ENCODE results near the gene RAD51B.

Gene RAD51B

DNA sequence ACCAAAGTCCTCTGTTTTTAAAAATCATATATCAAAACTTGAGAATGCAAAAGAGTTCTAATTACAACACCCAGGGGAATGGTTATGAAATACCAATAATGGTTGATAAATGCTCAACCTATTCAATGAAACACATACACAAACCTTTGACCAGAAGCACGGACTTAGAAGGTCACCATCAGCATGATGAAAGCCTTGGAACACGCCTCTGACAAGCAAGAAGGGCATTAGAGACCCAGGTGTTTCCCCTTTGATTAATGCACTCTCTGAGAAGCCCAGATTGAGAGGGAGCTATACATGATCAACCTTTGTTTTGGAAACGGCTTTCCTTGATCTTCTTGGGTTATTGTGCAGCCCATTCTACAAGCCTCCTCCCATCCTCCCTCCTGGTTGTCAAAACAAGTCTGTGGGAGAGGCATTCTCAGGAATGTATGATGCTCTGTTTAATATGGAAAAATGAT is 904.3 kb downstream of the RAD51B start:
- H3K4me3 ChIP-seq (replicated peaks in 1 of 2; ENCODE audit: low read depth in 2 of 2, low read length in 2 of 2): no peak overlapping the region
- TF ChIP-seq, protein P1, sequence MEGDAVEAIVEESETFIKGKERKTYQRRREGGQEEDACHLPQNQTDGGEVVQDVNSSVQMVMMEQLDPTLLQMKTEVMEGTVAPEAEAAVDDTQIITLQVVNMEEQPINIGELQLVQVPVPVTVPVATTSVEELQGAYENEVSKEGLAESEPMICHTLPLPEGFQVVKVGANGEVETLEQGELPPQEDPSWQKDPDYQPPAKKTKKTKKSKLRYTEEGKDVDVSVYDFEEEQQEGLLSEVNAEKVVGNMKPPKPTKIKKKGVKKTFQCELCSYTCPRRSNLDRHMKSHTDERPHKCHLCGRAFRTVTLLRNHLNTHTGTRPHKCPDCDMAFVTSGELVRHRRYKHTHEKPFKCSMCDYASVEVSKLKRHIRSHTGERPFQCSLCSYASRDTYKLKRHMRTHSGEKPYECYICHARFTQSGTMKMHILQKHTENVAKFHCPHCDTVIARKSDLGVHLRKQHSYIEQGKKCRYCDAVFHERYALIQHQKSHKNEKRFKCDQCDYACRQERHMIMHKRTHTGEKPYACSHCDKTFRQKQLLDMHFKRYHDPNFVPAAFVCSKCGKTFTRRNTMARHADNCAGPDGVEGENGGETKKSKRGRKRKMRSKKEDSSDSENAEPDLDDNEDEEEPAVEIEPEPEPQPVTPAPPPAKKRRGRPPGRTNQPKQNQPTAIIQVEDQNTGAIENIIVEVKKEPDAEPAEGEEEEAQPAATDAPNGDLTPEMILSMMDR (IDR thresholded peaks at IDR 0.05; ENCODE audit: low read depth, low read length): no peak

DNA sequence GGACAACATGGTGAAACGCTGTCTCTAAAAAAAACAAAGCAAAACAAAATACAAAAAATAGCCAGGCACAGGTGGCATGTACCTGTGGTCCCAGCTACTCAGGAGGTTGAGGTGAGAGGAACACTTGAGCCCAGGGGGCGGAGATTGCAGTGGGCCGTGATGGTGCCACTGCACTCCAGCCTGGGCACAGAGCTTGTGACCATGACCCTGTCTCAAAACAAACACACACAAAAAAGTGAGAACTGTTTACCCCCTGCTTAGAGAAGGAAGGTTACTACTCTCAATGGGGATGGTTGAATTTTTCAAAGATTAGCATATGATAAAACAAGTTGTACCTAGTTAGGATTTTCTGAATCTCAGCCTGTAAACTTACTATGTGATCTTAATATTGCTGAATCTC is 905.3 kb downstream of the RAD51B start:
- TF ChIP-seq, protein P1 (IDR thresholded peaks at IDR 0.05; ENCODE audit: low read depth, low read length): no peak
- no peak overlapping the region for H3K4me3 ChIP-seq (replicated peaks in 1 of 2; ENCODE audit: low read depth in 2 of 2, low read length in 2 of 2)
- DNase-seq (ENCODE audit: low read depth in 2 of 2): no peak

More for the DNA sequence above, 904.3 kb downstream of the RAD51B start:
- no peak for DNase-seq (ENCODE audit: low read depth in 2 of 2)

DNA sequence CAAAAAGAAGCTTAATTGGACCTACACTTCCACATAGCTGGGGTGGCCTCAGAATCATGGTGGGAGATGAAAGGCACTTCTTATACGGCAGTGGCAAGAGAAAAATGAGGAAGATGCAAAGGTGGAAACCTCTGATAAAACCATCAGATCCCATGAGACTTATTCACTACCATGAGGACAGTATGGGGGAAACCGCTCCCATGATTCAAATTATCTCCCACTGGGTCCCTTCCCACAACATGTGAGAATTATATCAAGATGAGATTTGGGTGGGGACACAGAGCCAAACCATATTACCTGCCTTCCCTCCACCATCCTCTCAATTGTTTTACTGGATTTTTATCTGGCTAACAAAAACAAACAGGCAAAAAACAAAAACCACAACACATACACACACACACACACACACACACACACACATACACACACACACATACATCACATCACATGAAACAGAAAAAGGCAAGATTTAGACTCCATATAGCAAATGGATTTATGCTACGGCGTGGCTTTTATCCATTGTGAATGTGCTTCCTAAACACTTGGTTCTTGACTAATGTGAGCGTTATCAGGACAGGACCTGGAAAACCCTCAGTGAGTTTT is 906.6 kb downstream of the RAD51B start:
- no peak overlapping the region for H3K4me3 ChIP-seq (replicated peaks in 1 of 2; ENCODE audit: low read depth in 2 of 2, low read length in 2 of 2)
- TF ChIP-seq, protein P1 (IDR thresholded peaks at IDR 0.05; ENCODE audit: low read depth, low read length): no peak
- DNase-seq (ENCODE audit: low read depth in 2 of 2): no peak

- TF ChIP-seq, protein P1 (IDR thresholded peaks at IDR 0.05; ENCODE audit: low read depth, low read length): no peak
- no peak for DNase-seq (ENCODE audit: low read depth in 2 of 2)
- H3K4me3 ChIP-seq (replicated peaks in 1 of 2; ENCODE audit: low read depth in 2 of 2, low read length in 2 of 2): no peak overlapping the region
Observed at GRCh38 chr14:68727315-68728047, 907.9 kb downstream of the RAD51B start.

- no peak overlapping the region for H3K4me3 ChIP-seq (replicated peaks in 1 of 2; ENCODE audit: low read depth in 2 of 2, low read length in 2 of 2)
- TF ChIP-seq, protein P1 (IDR thresholded peaks at IDR 0.05; ENCODE audit: low read depth, low read length): no peak
- no peak for DNase-seq (ENCODE audit: low read depth in 2 of 2)
Observed at GRCh38 chr14:68728342-68729106, 908.9 kb downstream of the RAD51B start.

GRCh38 chr14:68729556-68729955 is 910.0 kb downstream of the RAD51B start:
- TF ChIP-seq, protein P1 (IDR thresholded peaks at IDR 0.05; ENCODE audit: low read depth, low read length): no peak
- H3K4me3 ChIP-seq (replicated peaks in 1 of 2; ENCODE audit: low read depth in 2 of 2, low read length in 2 of 2): no peak overlapping the region
- DNase-seq (ENCODE audit: low read depth in 2 of 2): no peak

Data from cardiac fibroblast (primary cell).